Tibial nerve (tissue), 4 donors: ENCODE results near the gene BST2.

Experiments
- EP300 ChIP-seq, 2 donors: sonication (generic); formaldehyde crosslinking; IDR thresholded peaks; one replicate each; pipeline ENCODE4 v1.6.1; 2017; ENCODE audit warnings: antibody characterized with exemption in 2 of 2, mild to moderate bottlenecking in 1 of 2
- TF ChIP-seq, protein P1 (sequence below), 5 experiments: fragments of 200-600 bp in 3 of 5; fragments of 450-650 bp in 2 of 5; sonication (generic) in 3 of 5; IDR thresholded peaks; one replicate each; pipeline ENCODE4 v1.5.1; 2016 to 2019; ENCODE audit warnings: antibody characterized with exemption in 5 of 5, mild to moderate bottlenecking in 3 of 5, moderate library complexity in 2 of 5

DNA sequence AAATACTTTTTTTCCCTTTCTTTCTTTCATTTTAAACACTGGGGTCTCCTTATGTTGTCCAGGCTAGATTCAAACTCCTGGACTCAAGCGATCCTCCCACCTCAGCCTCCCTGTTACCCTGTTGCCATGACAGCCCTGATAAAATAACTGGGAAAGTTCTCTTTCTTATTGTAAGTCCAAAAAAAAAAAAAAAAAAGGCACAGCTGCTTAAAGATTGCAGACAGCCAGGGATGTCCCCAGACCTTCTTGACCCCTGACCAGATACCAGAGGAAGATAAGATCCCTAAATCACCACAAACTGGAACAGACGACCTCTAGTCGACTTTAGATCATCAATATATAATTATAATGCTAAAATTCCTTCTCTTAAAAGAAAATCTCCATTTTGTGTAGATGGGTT is 13.3 kb upstream of the BST2 start:
- no peak for TF ChIP-seq EP300 (IDR thresholded peaks at IDR 0.05)
- TF ChIP-seq, protein P1, sequence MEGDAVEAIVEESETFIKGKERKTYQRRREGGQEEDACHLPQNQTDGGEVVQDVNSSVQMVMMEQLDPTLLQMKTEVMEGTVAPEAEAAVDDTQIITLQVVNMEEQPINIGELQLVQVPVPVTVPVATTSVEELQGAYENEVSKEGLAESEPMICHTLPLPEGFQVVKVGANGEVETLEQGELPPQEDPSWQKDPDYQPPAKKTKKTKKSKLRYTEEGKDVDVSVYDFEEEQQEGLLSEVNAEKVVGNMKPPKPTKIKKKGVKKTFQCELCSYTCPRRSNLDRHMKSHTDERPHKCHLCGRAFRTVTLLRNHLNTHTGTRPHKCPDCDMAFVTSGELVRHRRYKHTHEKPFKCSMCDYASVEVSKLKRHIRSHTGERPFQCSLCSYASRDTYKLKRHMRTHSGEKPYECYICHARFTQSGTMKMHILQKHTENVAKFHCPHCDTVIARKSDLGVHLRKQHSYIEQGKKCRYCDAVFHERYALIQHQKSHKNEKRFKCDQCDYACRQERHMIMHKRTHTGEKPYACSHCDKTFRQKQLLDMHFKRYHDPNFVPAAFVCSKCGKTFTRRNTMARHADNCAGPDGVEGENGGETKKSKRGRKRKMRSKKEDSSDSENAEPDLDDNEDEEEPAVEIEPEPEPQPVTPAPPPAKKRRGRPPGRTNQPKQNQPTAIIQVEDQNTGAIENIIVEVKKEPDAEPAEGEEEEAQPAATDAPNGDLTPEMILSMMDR (IDR thresholded peaks at IDR 0.05): no peak
